HepG2 (cell line): ENCODE data around the gene MYO1G. TPM values are rescaled to one million over a fixed set of nuclear protein-coding genes. Genes with fewer than 3 reads are reported as not detected.

Source experiments
- AHDC1 ChIP-seq: sonication (generic); formaldehyde crosslinking; IDR thresholded peaks from 2 replicates; pipeline ENCODE4 v1.5.1; 2020; ENCODE audit warnings: mild to moderate bottlenecking, missing genetic modification reagents, borderline replicate concordance
- CHCHD3 ChIP-seq: sonication (generic); formaldehyde crosslinking; IDR thresholded peaks from 2 replicates; pipeline ENCODE4 v1.8.0; 2022; ENCODE audit warnings: mild to moderate bottlenecking, missing genetic modification reagents, moderate library complexity
- DZIP1 ChIP-seq: sonication (generic); formaldehyde crosslinking; IDR thresholded peaks from 2 replicates; pipeline ENCODE4 v1.5.0; 2020; ENCODE audit warnings: mild to moderate bottlenecking, missing genetic modification reagents
- MATR3 ChIP-seq: sonication (generic); formaldehyde crosslinking; IDR thresholded peaks from 2 replicates; pipeline ENCODE4 v1.4.0; 2020; ENCODE audit warnings: missing genetic modification reagents
- PITX1 ChIP-seq: sonication (generic); formaldehyde crosslinking; IDR thresholded peaks from 2 replicates; pipeline ENCODE4 v1.5.1; 2020; ENCODE audit warnings: mild to moderate bottlenecking, missing genetic modification reagents
- RELA ChIP-seq: sonication (generic); formaldehyde crosslinking; IDR thresholded peaks from 2 replicates; pipeline ENCODE4 v1.4.0; 2020; ENCODE audit warnings: missing genetic modification reagents
- SMARCC2 ChIP-seq: fragments of 450-650 bp; IDR thresholded peaks from 2 replicates; pipeline ENCODE4 v1.6.1; 2017; ENCODE audit warnings: antibody characterized with exemption, mild to moderate bottlenecking
- SP2 ChIP-seq: sonication (generic); formaldehyde crosslinking; IDR thresholded peaks from 2 replicates; pipeline ENCODE4 v1.5.1; 2020; ENCODE audit warnings: mild to moderate bottlenecking, missing genetic modification reagents
- SPEN ChIP-seq: sonication (generic); formaldehyde crosslinking; IDR thresholded peaks from 2 replicates; pipeline ENCODE4 v1.5.1; 2020; ENCODE audit warnings: low read depth, mild to moderate bottlenecking, missing genetic modification reagents
- THAP11 ChIP-seq: IDR thresholded peaks from 2 replicates; pipeline ENCODE4 v1.6.1; 2016; ENCODE audit warnings: missing biosample characterization, missing genetic modification reagents
- WIZ ChIP-seq: sonication (generic); formaldehyde crosslinking; IDR thresholded peaks from 2 replicates; pipeline ENCODE4 v1.5.1; 2020; ENCODE audit warnings: mild to moderate bottlenecking, missing genetic modification reagents
- ZBTB26 ChIP-seq: IDR thresholded peaks from 2 replicates; pipeline ENCODE4 v1.6.1; 2016; ENCODE audit warnings: missing compliant biosample characterization, missing genetic modification reagents, borderline replicate concordance
- ZFAT ChIP-seq: sonication (generic); formaldehyde crosslinking; conservative IDR thresholded peaks from 2 replicates; pipeline ENCODE4 v1.8.1; 2023; ENCODE audit warnings: missing genetic modification reagents, inconsistent platforms
- ZNF180 ChIP-seq: sonication (generic); formaldehyde crosslinking; IDR thresholded peaks from 2 replicates; pipeline ENCODE4 v1.4.0; 2020; ENCODE audit warnings: low read depth, missing genetic modification reagents, borderline replicate concordance
- ZNF260 ChIP-seq: sonication (generic); formaldehyde crosslinking; IDR thresholded peaks from 2 replicates; pipeline ENCODE4 v1.4.0; 2020; ENCODE audit warnings: missing genetic modification reagents, low read depth, mild to moderate bottlenecking, borderline replicate concordance
- ZNF296 ChIP-seq: sonication (generic); formaldehyde crosslinking; conservative IDR thresholded peaks from 2 replicates; pipeline ENCODE4 v1.5.0; 2020; ENCODE audit warnings: mild to moderate bottlenecking, missing genetic modification reagents
- ZNF382 ChIP-seq: sonication (generic); formaldehyde crosslinking; IDR thresholded peaks from 2 replicates; pipeline ENCODE4 v1.5.0; 2020; ENCODE audit warnings: missing genetic modification reagents, mild to moderate bottlenecking, borderline replicate concordance
- ZZZ3 ChIP-seq: sonication (generic); formaldehyde crosslinking; IDR thresholded peaks from 2 replicates; pipeline ENCODE4 v1.4.0; 2020; ENCODE audit warnings: missing genetic modification reagents, mild to moderate bottlenecking, borderline replicate concordance
- polyA plus RNA-seq, 8 experiments: library from polyadenylated mRNA; depleted of rRNA in 3 of 8; stranded (reverse) in 7 of 8; unstranded in 1 of 8; fragments of >200 nt; fragmentation: Illumina TruSeq in 4 of 8; extraction: Trizol in 4 of 8; gene quantifications; 2 replicates each; pipeline versions ENCODE4 v1.2.1 to v1.2.3, GENCODE V29; 2011 to 2016; ENCODE audit warnings: low read depth in 4 of 8, missing spikeins in 1 of 8, mixed read lengths in 1 of 8; ENCODE audit not compliant: insufficient read depth in 1 of 8
- total RNA-seq, 5 experiments: library from RNA; depleted of rRNA; stranded (reverse); fragments of >200 nt; fragmentation: Illumina TruSeq; extraction: Trizol; gene quantifications; 2 replicates each; pipeline ENCODE4 v1.2.3, GENCODE V29; 2016; ENCODE audit warnings: low read depth in 1 of 5
- TF ChIP-seq, protein P1 (sequence below): sonication (generic); formaldehyde crosslinking; IDR thresholded peaks from 2 replicates; pipeline ENCODE4 v1.8.0; 2022; ENCODE audit warnings: mild to moderate bottlenecking, missing genetic modification reagents, moderate library complexity

The MYO1G gene
- total and polyA plus RNA-seq, 2 of the 13 experiments (the other 11 are each of a cell fraction or from before 2014, with no cell fraction given) = 0.29 to 1.1 TPM

GRCh38 chr7:44999245-45000092, 20.7 kb upstream of the MYO1G start (continued):
- TF ChIP-seq ZFAT (CRISPR knock-in tag) = no peak
- TF ChIP-seq ZNF296 = no peak
- TF ChIP-seq DZIP1 (CRISPR knock-in tag) = no peak
- TF ChIP-seq SPEN = peak; percentile 9; the same call in 1 of the 2 replicates
- no peak for TF ChIP-seq MATR3 (CRISPR knock-in tag)
- TF ChIP-seq ZZZ3 = no peak
- TF ChIP-seq ZNF180 (CRISPR knock-in tag) = no peak
- 0 out of 2 replicates have a peak, but pooled peaks have one; percentile 25 for TF ChIP-seq SP2 (CRISPR knock-in tag)
- TF ChIP-seq, protein P1, sequence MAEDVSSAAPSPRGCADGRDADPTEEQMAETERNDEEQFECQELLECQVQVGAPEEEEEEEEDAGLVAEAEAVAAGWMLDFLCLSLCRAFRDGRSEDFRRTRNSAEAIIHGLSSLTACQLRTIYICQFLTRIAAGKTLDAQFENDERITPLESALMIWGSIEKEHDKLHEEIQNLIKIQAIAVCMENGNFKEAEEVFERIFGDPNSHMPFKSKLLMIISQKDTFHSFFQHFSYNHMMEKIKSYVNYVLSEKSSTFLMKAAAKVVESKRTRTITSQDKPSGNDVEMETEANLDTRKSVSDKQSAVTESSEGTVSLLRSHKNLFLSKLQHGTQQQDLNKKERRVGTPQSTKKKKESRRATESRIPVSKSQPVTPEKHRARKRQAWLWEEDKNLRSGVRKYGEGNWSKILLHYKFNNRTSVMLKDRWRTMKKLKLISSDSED (CRISPR knock-in tag) = no peak
- TF ChIP-seq RELA (CRISPR knock-in tag) = no peak
- no peak for TF ChIP-seq CHCHD3 (CRISPR knock-in tag)
- TF ChIP-seq PITX1 (CRISPR knock-in tag) = no peak
- TF ChIP-seq ZNF382 (CRISPR knock-in tag) = no peak
- no peak for TF ChIP-seq WIZ (CRISPR knock-in tag)
- TF ChIP-seq THAP11 (CRISPR knock-in tag) = peak; percentile 58; the same call in 1 of the 2 replicates
- TF ChIP-seq SMARCC2 = no peak
- TF ChIP-seq ZBTB26 = no peak
- TF ChIP-seq AHDC1 (CRISPR knock-in tag) = no peak
- TF ChIP-seq ZNF260 (CRISPR knock-in tag) = no peak
